ENCODE measurements around the gene PDZRN4.
"Not testable (repeated sequence)": the region's sequence is repeated elsewhere in the genome, so short reads cannot be mapped to it uniquely, and the experiment has no call there.

PDZRN4 gene

GRCh38 chr12:41536813-41537490 is 348.8 kb downstream of the PDZRN4 start:
- Histone ChIP-seq H3K27me3 (ENCODE audit: insufficient read depth, poor library complexity, severe bottlenecking) (no peaks in the 10 kb centered on the region), H3K27ac (replicated peaks) (no peak overlapping the region), H3K4me3 (replicated peaks; ENCODE audit: insufficient read depth, low read length) (no peak overlapping the region)
- TF ChIP-seq CTCF (IDR thresholded peaks at IDR 0.05; ENCODE audit: insufficient read depth, low read length) (no peak), POLR2AphosphoS5 (IDR thresholded peaks at IDR 0.05; ENCODE audit: low read depth) (no peak), REST (IDR thresholded peaks at IDR 0.05; ENCODE audit: insufficient replicate concordance, low read depth) (no peak), GABPA (IDR thresholded peaks at IDR 0.05; ENCODE audit: low read depth) (no peak)
- no peak for DNase-seq (ENCODE audit: low read depth in 1 of 2, low spot score in 1 of 2)

- H3K4me3 ChIP-seq (replicated peaks; ENCODE audit: insufficient read depth, low read length): no peak overlapping the region
- no peaks in the 10 kb centered on the region for H3K27me3 ChIP-seq (ENCODE audit: insufficient read depth, poor library complexity, severe bottlenecking)
- H3K27ac ChIP-seq (replicated peaks): no peak overlapping the region
- no peak for DNase-seq (ENCODE audit: low read depth in 1 of 2, low spot score in 1 of 2)
- TF ChIP-seq POLR2AphosphoS5 (IDR thresholded peaks at IDR 0.05; ENCODE audit: low read depth): no peak
- TF ChIP-seq SPI1 (IDR thresholded peaks at IDR 0.05; ENCODE audit: borderline replicate concordance, low read depth): no peak
- TF ChIP-seq CTCF (IDR thresholded peaks at IDR 0.05; ENCODE audit: insufficient read depth, low read length): no peak
- no peak for TF ChIP-seq REST (IDR thresholded peaks at IDR 0.05; ENCODE audit: insufficient replicate concordance, low read depth)
- TF ChIP-seq GABPA (IDR thresholded peaks at IDR 0.05; ENCODE audit: low read depth): no peak
These were observed 349.4 kb downstream of the PDZRN4 start for GRCh38 chr12:41537522-41537921.

GRCh38 chr12:41545761-41546160 is 357.6 kb downstream of the PDZRN4 start:
- Histone ChIP-seq H3K27ac (replicated peaks) (no peak overlapping the region), H3K27me3 (ENCODE audit: insufficient read depth, poor library complexity, severe bottlenecking) (no peaks in the 10 kb centered on the region), H3K4me3 (replicated peaks; ENCODE audit: insufficient read depth, low read length) (no peak overlapping the region)
- DNase-seq (ENCODE audit: low read depth in 1 of 2, low spot score in 1 of 2): no peak
- TF ChIP-seq SPI1 (IDR thresholded peaks at IDR 0.05; ENCODE audit: borderline replicate concordance, low read depth): no peak
- TF ChIP-seq POLR2AphosphoS5 (IDR thresholded peaks at IDR 0.05; ENCODE audit: low read depth): no peak
- TF ChIP-seq REST (IDR thresholded peaks at IDR 0.05; ENCODE audit: insufficient replicate concordance, low read depth): no peak
- no peak for TF ChIP-seq CTCF (IDR thresholded peaks at IDR 0.05; ENCODE audit: insufficient read depth, low read length)
- no peak for TF ChIP-seq GABPA (IDR thresholded peaks at IDR 0.05; ENCODE audit: low read depth)

DNA sequence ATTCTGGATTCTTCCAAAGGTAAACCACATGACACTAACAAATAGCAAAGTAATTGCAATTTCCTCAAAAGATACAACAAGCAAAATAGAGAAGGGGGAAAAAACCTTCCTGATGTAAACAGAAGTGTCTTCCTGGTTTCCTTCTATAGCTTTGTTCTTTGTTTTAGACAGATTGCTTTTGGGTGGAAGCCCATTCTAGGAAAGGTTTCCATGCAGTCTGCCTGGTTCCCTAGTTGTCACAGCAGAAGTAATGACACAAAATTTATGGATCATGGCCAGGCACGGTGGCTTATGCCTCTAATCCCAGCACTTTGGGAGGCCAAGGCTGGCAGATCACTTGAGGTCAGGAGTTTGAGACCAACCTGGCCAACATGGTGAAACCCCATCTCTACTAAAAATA is 359.0 kb downstream of the PDZRN4 start:
- H3K27ac ChIP-seq (replicated peaks); H3K4me3 ChIP-seq (replicated peaks; ENCODE audit: insufficient read depth, low read length); DNase-seq (ENCODE audit: low read depth in 1 of 2, low spot score in 1 of 2); H3K27me3 ChIP-seq (ENCODE audit: insufficient read depth, poor library complexity, severe bottlenecking): not testable (repeated sequence)
